ENCODE results near the gene NOTCH2. TPM values are rescaled to one million over a fixed set of nuclear protein-coding genes. Genes with fewer than 3 reads are reported as not detected.

The NOTCH2 gene
- total RNA-seq, 1 experiment from 2014 or later, result 53.7 TPM

- no peaks in the 10 kb centered on the region for H4K20me1 ChIP-seq (ENCODE audit: control insufficient read depth, insufficient read depth, insufficient read length)
- H2BK15ac ChIP-seq (ENCODE audit: low read depth, low read length), result no peak overlapping the region
- H3K4me1 ChIP-seq (ENCODE audit: insufficient read depth, low read length), result no peaks in the 10 kb centered on the region
- no peaks in the 10 kb centered on the region for H3K9me3 ChIP-seq (ENCODE audit: control insufficient read depth, low read depth, low read length)
- no peak overlapping the region for H3K56ac ChIP-seq (ENCODE audit: insufficient read length, low read depth, low read length)
- no CpG with 5 or more reads among the region's 5 CpGs for WGBS (ENCODE audit: extremely low coverage, insufficient read length, low lambda C conversion rate)
- no peak overlapping the region for H3K4ac ChIP-seq (ENCODE audit: low read depth, low read length)
- no peak overlapping the region for H3K9ac ChIP-seq (ENCODE audit: extremely low read depth, insufficient read length, low read length)
- no peaks in the 10 kb centered on the region for H3K79me1 ChIP-seq (ENCODE audit: insufficient read depth, low read depth, low read length, poor library complexity, severe bottlenecking)
- H2BK20ac ChIP-seq (ENCODE audit: low read depth, low read length, poor library complexity, severe bottlenecking), result no peak overlapping the region
- H3T11ph ChIP-seq (ENCODE audit: low read length), result no peak overlapping the region
- Mint-ChIP-seq H3K9me3 (no peaks in the 10 kb centered on the region), H3K27me3 (ENCODE audit: low read depth) (no peaks in the 10 kb centered on the region), H3K4me1 (peaks cover 6 to 9% of the 10 kb centered on the region in 2 experiments), H3K36me3 (ENCODE audit: insufficient read depth in 1 of 3, low read depth in 3 of 3) (peaks cover 36 to 48% (median 41%) of the 10 kb centered on the region in 3 experiments), H3K27ac (no peak overlapping the region), H3K4me3 (no peak overlapping the region)
- no peaks in the 10 kb centered on the region for H3K79me2 ChIP-seq (ENCODE audit: insufficient read depth, low read length)
- no peak overlapping the region for H2BK120ac ChIP-seq (ENCODE audit: low read depth, low read length, poor library complexity, severe bottlenecking)
- H3K23me2 ChIP-seq (ENCODE audit: insufficient read length, low read depth, low read length, poor library complexity, severe bottlenecking), result no peaks in the 10 kb centered on the region
- H3K27ac ChIP-seq (ENCODE audit: insufficient read length, low read depth, low read length), result no peak overlapping the region
- no peak overlapping the region for H3K18ac ChIP-seq (ENCODE audit: insufficient read length, low read depth, low read length)
- H2BK12ac ChIP-seq (ENCODE audit: insufficient read length, low read depth, low read length), result no peak overlapping the region
- no peak overlapping the region for H4K8ac ChIP-seq (replicated peaks; ENCODE audit: insufficient read length, low read depth, low read length)
- no peak overlapping the region for H2BK5ac ChIP-seq (ENCODE audit: insufficient read length, low read length)
- no peak overlapping the region for H2AFZ ChIP-seq (ENCODE audit: low read length)
- H4K91ac ChIP-seq (ENCODE audit: insufficient read length, low read depth, low read length), result no peak overlapping the region
- no peaks in the 10 kb centered on the region for H3K27me3 ChIP-seq (ENCODE audit: insufficient read depth, low read length)
- H2AK5ac ChIP-seq (ENCODE audit: insufficient read length, low read length), result no peak overlapping the region
- H4K5ac ChIP-seq (ENCODE audit: insufficient read length, low read depth, low read length), result no peak overlapping the region
- no peak overlapping the region for H3K4me2 ChIP-seq (ENCODE audit: insufficient read depth, insufficient read length, low read length)
- H3K23ac ChIP-seq (ENCODE audit: insufficient read length, low read depth, low read length), result no peak overlapping the region
- no peak for DNase-seq
- H3K14ac ChIP-seq (ENCODE audit: insufficient read depth, low read length), result no peak overlapping the region
- TF ChIP-seq CTCF (conservative IDR thresholded peaks at IDR 0.05), result no peak
These were observed 132.3 kb downstream of the NOTCH2 start for GRCh38 chr1:119937198-119937597.
